T-helper 1 cell (primary cell): ENCODE results near the gene GABRR3.

Source experiments
- DNase-seq, 5 donors: peaks; one replicate each; pipeline ENCODE4 v3.0.0-alpha.2; 2012 to 2020

The GABRR3 gene

DNA sequence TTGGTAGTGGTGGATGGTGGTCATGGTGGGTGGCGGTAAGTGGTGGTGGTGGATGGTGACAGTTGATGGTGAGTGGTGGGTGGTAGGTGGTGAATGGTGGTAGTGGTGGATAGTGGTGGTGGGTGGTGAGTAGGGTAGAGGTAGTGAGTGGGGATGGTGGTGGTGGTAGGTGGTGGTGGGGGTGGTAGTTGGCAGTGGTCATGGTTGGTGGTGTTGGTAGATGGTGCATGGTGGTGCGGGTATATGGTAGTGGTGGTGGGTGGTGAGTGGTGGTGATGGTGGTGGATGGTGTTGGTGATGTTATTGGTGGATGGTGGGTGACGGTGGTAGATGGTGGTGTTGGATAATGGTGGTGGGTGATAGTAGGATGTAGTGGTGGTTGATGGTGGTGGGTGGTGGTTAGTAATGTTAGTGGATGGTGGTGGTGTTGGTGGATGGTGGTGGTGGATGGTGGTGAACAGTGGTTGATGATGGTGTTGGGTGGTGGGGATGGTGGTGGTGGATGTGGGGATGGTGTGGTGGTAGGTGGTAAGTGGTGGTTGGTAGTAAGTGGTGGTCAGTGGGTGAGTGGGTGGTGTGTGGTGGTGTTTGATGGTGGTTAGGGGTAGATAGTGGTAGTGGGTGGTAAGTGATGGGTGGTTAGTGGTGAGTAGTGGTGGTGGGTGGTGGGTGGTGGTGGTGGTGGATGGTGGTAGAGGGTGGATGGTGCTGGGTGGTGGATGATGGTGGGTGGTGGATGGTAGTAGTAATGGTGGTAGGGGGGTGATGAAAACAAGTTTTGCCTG lies 46.1 kb downstream of the GABRR3 start:
- DNase-seq: no peak

DNA sequence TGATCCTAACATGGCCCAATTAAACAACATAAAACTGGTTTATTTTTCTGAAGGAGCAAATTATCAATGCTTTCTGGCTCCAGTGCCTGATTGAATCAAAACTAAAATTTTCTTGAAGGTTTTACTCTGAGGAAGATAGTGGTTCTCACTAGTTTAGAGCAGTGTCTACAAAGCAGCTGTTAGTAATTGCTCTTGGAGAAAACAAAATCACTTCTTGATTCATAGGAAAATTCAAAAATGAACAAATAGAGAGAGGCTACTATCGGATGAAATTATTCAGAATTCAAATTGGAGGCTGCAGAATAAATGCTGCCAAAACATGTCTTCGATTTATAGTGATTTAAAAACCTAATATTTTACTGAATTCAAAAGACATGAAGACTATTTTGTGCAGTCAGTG lies 47.8 kb downstream of the GABRR3 start:
- no peak for DNase-seq

DNA sequence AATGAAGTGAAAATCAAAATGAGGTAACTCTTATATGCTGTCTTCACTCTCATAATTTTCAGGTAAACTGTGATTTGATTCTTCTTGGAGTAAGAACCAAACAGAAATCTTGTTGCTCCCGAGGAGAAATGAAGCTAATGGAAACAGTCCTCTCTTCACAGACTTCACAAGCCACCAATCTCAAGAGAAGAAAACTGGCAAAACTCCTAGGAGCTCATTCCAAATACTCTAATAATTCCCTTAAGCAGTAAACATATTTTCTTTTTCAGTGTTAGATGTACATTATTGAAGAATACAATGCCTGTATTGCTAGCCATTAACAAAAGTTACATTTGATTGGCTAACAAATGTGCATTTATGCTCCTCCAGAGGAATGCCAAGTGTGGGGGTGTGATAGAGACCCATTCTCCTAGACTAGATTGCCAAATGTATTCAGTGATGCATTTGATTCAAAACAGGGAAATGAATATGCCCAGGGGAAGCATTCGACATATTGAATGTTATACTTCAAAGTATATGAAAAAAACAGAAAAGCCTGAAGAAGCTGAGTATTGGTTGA lies 51.1 kb downstream of the GABRR3 start:
- DNase-seq: no peak

DNA sequence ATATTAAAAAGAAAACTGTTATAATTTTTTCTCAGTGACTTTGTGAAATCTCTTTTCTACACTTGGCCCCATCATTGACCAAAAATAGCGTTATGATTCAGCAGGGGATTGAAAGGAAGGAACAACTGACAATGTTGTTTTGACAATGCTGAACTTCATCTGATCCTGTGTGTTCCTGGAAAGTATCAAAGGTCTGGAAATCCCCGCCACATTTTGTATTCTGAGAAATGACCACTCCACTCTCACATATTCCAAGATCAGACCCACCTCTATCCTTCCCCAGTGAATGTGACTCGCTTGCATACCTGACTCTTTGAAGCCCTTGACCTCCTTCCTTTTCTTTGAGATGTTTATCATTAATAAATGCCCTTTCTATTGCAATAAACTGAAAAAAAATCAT lies 53.2 kb downstream of the GABRR3 start:
- DNase-seq: peak in 1 of 5 donors; percentile 84

DNA sequence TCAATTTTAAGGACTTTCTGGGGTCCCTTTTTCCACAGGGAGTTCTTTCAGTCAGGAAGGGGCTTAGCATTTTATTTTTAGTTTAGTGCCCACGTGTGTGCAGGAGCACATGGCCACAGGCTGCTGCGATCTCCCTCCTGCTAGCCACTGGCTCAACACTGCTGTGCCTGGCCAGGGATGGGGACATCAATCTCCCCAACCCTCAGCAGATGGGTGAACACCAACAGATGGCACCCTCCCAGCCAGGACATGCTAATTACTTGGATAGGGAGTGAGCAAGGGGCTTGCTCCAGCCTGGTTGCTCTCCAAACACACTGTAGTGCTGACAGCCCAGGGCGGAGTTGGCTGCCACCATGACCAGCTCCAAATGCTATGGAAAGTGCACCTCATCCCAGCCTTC lies 55.5 kb downstream of the GABRR3 start:
- no peak for DNase-seq

DNA sequence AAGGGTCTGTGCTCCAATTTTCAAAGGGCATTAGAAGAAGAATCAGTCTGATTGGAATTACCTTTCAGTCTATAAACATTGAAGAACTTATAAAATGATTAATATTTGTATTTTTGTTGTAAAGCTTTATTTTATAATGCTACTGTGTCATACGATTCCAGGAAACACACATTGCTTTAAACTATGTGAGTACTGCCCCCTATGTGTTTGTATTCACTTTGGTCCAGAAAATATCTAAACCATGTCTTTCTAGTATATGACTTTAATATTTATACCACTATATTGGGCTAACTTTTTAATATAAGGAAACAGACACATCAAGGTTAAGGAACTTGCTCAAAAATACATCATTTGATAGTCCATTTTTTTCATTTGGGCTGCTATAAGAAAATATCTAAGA lies 59.6 kb downstream of the GABRR3 start:
- no peak for DNase-seq

DNA sequence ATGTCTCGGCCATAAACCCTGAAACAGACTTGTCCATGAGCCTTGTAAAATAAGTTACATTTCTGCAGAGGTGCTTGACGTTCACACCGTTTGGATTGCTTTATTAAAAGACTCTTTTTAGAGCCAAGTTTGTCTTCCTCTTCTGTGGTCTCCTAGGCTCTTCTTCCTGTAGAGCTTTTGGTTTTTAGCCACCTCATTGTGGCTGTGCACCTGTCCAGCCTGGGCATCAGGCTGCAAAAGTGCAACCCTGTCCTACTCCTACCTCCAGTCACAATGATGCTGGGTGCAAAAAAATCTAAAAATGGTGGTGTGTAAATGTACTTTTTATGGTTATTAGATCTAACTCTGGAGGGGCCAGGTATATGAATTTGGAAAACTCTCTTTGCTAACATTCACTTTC lies 60.1 kb downstream of the GABRR3 start:
- no peak for DNase-seq

DNA sequence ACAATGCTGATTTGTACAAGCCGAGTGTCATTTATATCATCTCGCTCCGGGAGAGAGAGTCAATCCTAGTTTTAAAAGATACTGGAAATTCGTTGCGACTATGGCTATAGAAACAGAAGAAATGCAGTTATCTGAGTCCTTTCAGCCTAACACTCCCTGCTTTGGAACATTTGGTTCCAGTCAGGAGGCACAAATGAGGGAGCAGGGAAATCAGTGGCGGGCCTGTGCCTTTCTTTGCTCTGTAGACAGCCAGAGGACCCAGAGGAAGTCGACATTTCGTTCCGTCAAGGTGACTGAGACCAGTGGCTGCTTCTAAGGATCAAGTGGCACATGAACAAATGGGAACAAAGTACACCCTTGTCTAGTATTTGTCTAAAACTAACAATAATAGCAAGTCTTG lies 62.1 kb downstream of the GABRR3 start:
- DNase-seq: no peak

DNA sequence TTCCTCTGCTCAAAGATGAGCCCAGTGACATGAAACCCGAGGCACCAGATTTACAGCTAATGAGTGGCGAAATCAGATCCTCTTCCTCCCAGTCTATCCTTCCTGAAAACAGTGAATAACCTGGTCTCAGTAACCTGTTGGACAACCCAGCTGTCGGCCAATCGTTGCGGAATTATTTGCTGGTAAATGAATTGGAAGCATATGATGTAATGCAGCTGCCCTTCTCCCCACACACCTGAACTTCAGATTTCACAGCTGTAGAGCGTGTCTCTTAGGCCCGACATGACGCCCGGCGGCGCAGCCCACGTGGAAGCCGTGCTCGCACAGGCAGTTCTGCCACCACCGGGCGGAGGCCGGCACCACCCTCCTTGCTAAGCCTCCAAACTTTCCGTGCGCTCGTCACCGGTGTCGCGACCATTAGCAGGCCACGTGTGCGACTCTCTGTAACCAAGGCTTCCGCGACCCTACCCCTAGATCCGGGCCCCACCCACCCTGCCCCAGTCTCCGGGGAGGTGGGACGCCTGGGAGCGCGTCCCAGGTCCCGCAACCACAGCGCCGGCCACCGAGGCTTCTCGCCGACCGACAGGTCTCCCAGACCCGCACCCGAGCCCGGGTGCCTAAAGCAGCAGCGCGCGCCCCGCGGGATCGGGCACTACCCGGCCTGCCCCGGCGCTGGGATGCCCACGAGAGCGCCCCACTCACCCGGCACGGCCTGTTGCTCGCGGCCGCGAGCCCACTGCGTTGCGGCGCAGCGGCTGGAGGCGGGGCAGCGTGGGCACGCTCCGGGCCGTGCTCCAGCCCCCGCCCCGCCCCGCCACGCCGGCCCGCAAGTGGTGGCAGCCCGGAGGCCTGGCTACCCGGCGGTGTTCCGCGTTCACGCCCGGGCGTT lies 63.2 kb downstream of the GABRR3 start, which contains the start of gene RIOX2:
Gene RIOX2, minus strand, starts transcription at position 753 of the 889 bp plus-strand sequence. CDS start 4,838 bp downstream, outside the sequence.
- DNase-seq: peak; percentile 46 to 90 (median 64)

DNA sequence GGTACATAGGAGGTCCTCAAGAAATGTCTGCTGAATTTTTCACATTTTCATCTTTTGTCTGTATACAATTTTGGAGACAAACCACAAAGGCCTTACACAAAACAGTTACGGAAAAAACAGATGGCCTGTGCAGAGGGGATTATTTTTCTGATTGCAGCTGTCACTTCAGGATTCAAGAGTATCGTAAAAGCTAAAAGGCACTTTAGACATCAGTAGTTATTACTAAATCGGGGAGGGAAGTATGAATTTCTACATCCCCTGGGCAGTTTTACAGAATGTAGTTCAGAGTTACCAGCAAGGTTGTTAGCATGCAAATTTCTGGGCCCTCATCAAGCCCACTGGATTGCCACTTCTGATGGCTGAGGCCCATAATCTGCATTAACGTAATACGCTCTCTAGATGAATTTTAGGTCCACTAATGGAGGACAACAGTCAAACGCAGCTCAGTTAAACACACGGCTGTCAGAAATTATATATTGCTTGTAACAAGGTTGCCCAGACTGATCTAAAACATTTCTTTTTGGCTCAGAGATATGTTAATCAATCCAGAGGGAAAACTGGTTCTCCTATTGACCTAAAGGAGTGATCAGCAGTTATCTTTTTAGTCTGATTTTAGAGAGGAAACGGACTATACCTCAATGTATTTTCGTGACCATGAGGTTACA lies 64.0 kb downstream of the GABRR3 start:
- DNase-seq: no peak

DNA sequence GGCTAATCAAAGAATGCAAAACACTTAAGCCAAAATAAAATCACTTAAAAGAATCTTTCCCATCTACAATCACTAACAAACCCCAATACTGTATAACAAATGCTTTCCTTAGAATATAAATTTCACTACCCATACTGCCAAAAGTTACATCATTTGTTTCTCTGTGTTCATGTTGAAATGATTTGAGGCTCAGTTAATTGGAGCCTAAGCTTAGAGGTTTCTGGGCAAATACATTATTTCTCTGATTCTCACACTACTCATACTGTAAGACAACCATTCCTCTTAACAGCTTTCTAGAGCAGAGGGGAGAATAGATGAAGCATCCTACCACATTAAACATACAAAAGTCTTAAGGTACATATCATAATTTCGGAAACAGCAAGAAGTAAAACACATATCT lies 65.0 kb downstream of the GABRR3 start:
- DNase-seq: peak in 1 of 5 donors; percentile 44

DNA sequence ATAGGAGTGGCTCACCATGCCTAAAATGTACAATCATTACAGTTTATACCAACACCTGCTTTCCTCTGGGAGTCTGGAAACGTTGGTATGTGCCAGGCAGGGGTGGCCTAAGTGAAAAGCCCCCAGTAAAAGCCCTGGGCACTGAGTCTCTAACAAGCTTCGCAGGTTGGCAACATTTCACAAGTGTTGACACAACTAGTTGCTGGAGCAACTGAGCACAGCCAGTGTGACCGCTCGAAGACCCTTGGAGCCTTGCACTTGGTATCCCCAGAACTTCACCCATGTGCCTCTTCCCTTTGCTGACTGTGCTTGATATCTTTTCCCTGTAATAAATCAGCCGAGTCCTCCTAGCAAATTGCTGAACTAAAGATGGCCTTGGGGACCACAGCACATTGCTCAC lies 65.6 kb downstream of the GABRR3 start:
- DNase-seq: no peak

DNA sequence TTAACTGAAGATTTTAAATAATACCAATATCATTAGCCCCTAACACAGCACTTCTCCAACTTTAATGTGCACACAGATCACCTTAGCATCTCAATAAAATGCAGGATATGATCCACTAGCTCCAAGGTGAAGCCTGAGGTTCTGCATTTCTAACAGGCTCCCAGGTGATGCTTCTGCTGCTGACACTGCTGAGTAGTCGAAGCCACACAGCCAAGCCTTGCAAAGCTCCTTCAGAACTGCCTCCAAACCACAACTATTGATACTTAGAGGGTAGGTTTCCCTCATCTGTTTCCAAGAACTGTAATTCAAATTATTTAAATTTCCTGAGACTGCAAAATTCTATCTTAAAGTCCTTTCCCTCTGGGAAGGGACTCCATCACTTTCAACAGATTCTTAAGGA lies 66.7 kb downstream of the GABRR3 start:
- DNase-seq: peak in 1 of 5 donors; percentile 71

DNA sequence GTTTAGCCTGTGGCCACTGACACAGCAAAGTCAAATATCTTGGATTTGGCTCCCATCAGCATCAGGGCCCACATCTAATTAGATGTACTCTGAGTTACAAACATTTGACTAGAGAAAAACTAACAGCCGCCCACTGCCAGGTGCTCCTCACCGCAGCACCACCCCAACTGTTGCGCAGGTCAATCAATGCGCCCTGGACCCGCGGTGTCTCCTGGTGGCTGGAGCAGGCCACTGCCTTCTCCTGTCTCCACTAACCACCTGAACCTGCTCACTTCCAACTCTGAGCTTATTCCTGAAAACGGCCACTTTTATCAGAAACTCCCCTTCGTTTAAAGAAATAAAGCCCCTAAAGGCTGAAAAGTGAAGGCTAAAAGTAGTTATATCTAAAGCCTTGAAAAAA lies 67.1 kb downstream of the GABRR3 start:
- DNase-seq: no peak

DNA sequence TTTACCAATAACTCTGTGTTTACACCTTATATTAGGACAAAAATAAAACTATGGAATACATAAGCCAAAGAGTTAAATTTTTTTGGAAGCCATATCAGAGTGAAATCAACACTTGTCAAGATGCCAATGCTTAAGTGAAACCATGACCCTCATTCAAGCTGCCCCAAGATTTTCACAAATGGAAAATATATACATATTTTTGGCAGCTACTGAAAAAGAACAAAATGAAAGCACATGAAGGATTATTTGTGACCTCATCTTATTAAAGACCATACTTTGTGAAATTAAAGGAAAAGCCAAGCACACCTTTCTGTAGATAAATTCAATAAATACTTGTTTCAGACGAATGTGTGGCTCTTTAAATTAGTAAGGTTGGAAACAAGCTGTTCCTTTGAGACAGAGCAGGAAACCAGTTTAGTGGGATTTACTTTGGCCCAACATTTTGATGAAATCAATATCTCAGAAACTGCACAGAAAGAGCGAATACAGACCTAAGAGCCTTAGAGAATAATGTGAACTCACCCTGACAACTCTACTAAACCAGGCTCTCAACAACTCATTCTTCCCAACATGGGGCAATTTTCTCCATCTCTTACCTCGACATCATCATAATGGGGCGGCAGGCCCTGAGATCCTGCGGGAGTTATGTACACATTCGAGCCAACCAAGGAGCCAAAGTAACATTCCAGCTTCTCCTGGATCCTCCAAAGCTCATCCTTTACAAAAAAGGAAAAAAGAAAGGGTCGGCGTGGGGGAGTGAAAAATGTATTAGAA lies 73.9 kb downstream of the GABRR3 start:
- no peak for DNase-seq

DNA sequence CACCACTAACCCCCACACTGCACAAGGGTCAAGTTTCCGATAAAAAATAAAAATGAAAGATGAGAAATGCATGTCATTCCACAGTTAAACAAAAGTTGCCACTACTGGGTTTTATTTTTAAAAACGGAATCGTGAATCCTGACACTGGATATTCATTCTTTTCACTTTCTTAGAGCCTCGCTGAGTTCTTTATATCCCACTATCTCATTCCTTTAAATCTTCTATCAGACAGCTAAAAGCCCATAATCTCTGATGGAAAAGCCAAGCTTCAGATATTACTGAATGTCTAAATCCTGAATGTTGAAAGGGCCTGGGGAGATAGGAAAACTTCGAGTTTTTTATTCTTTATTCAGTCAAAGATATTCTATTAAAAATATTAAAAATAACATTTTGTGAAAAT lies 74.6 kb downstream of the GABRR3 start:
- DNase-seq: no peak

DNA sequence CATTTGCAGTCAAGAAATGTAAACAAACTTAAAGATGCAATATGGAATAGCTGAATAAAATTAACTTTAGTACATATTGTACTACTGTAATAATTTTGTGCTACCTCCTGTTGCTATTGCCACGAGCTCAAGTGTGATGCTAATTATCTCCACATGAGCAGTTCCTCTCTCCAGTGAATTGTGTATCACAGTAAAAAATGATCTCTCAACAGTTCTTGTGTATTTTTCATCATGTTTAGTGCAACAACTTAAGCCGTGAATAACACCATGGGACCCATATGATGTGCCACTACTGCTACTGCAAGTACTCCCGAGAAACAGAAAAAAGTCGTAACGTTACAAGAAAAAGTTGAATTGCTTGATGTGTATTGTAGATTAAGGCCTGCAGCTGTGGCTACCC lies 75.2 kb downstream of the GABRR3 start:
- DNase-seq: no peak

DNA sequence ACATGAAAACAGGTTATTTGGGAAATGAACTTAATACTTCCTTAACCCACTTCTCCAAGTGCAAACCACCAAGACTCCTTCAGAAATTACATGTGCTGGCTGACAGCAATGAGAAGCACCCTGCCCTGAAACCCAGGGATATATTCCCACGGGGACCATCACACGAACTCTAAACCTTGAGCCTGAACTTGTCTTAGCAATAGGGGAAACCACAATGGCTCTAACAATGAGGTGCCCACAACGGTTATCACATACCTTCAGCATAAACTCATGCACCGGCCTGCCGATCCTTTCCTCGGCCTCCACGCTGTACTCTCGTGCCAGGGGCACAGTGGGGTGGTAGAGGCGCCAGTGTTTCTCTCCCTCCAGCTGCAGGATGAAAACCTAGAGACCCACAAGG lies 76.3 kb downstream of the GABRR3 start:
- no peak for DNase-seq

DNA sequence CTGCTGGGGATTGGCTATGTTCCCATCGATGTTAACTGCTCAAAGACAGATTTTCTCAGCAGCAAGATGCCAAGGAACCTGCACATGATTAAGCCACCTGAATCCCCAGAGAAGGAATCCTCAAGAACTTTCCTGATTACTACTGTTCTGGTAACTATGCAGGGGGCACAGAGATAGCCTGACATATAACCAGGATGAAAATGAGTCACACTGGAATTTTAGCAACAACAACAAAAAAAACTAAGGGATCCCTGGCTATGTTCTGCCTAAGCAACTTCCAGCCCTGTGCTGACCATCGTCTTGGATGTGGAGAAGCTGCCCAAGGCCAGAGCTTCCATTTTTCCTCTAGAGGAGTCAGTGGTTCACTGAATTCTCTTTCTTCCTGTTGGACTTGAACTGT lies 76.7 kb downstream of the GABRR3 start:
- DNase-seq: no peak

DNA sequence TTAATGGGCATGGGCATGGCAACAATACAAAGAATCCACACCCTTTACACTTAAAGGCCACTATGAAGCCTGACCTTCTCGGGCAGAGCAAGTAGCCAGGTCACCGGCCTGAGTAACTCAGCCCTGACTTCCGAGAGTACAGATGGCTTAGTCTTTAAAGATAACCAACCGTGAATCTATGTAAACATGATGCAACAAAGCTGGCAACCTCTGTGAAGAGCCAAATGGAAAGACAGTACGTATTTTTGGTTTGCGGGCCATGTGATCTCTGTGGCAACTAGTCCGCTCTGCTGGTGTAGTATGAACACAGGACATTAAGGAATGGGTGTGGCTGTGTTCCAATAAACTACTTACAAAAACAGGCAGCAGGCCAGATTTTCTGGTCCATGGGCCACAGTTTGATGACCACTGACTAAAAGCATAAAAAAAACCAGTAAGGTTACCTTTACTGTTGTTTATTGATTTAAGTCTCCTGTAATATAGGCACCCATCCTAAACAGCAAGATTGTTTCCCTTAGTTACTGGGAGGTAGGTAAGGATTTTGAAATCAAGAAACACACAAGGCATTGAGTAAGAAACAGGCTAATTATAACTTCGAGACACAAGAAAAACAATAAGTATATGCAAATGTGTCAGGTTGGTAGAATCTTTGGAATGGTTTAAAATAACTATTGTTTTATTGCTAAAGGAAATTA lies 77.4 kb downstream of the GABRR3 start:
- no peak for DNase-seq

DNA sequence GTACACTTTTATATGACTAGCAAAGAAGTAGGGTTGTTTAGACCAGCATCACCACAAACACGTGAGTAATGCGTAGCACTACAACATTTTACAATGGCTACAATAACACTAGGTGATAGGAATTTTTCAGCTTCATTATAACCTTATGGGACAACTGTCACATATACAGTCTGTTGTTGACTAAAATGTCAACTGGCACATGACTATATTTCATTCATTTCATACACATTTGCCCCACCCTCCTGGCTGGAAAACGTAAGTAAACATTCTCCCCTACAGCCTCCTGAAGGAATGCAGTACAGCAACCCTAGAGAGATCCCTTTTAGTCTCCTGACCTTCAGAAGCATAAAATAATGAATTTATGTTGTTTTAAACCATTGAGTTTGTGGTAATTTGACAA lies 79.1 kb downstream of the GABRR3 start:
- no peak for DNase-seq
